ENCODE data around the gene XYLT1. TPM values are rescaled to one million over a fixed set of nuclear protein-coding genes. Genes with fewer than 3 reads are reported as not detected.

Gene XYLT1
- total RNA-seq, 1 experiment from 2014 or later = 14.5 TPM

- peaks cover 3% of the 10 kb centered on the region for H3K4me1 ChIP-seq (ENCODE audit: insufficient read depth, low read length)
- no peak for DNase-seq
- H3K23ac ChIP-seq (ENCODE audit: insufficient read length, low read depth, low read length) = no peak overlapping the region
- no peak overlapping the region for H3K56ac ChIP-seq (ENCODE audit: insufficient read length, low read depth, low read length)
- H3K18ac ChIP-seq (ENCODE audit: insufficient read length, low read depth, low read length) = no peak overlapping the region
- H3K4me2 ChIP-seq (ENCODE audit: insufficient read depth, insufficient read length, low read length) = no peak overlapping the region
- H3K4me1 Mint-ChIP-seq = peaks cover 36 to 39% of the 10 kb centered on the region in 2 experiments
- H2BK5ac ChIP-seq (ENCODE audit: insufficient read length, low read length) = no peak overlapping the region
- H3K79me1 ChIP-seq (ENCODE audit: insufficient read depth, low read depth, low read length, poor library complexity, severe bottlenecking) = no peaks in the 10 kb centered on the region
- no peaks in the 10 kb centered on the region for H3K27me3 ChIP-seq (ENCODE audit: insufficient read depth, low read length)
- H2BK20ac ChIP-seq (ENCODE audit: low read depth, low read length, poor library complexity, severe bottlenecking) = no peak overlapping the region
- H2AK5ac ChIP-seq (ENCODE audit: insufficient read length, low read length) = no peak overlapping the region
- H3K23me2 ChIP-seq (ENCODE audit: insufficient read length, low read depth, low read length, poor library complexity, severe bottlenecking) = no peaks in the 10 kb centered on the region
- no peaks in the 10 kb centered on the region for H4K20me1 ChIP-seq (ENCODE audit: control insufficient read depth, insufficient read depth, insufficient read length)
- H3K14ac ChIP-seq (ENCODE audit: insufficient read depth, low read length) = no peak overlapping the region
- H3K27me3 Mint-ChIP-seq (ENCODE audit: low read depth) = no peaks in the 10 kb centered on the region
- H2BK12ac ChIP-seq (ENCODE audit: insufficient read length, low read depth, low read length) = no peak overlapping the region
- H3K9me3 Mint-ChIP-seq = no peaks in the 10 kb centered on the region; a peak in 1 of 5 replicates
- H2AFZ ChIP-seq (ENCODE audit: low read length) = no peak overlapping the region
- H4K8ac ChIP-seq (replicated peaks; ENCODE audit: insufficient read length, low read depth, low read length) = no peak overlapping the region
- H3K4ac ChIP-seq (ENCODE audit: low read depth, low read length) = no peak overlapping the region
- H3K27ac ChIP-seq (ENCODE audit: insufficient read length, low read depth, low read length) = no peak overlapping the region
- no peak overlapping the region for H2BK120ac ChIP-seq (ENCODE audit: low read depth, low read length, poor library complexity, severe bottlenecking)
- H4K5ac ChIP-seq (ENCODE audit: insufficient read length, low read depth, low read length) = no peak overlapping the region
- no peak overlapping the region for H2BK15ac ChIP-seq (ENCODE audit: low read depth, low read length)
- H3K36me3 Mint-ChIP-seq (ENCODE audit: insufficient read depth in 1 of 3, low read depth in 3 of 3) = no peaks in the 10 kb centered on the region
- no CpG with 5 or more reads among the region's 4 CpGs for WGBS (ENCODE audit: extremely low coverage, insufficient read length, low lambda C conversion rate)
- TF ChIP-seq CTCF (conservative IDR thresholded peaks at IDR 0.05) = no peak
- no peaks in the 10 kb centered on the region for H3K79me2 ChIP-seq (ENCODE audit: insufficient read depth, low read length)
- H3K27ac Mint-ChIP-seq = peak overlapping the region in 1 of 3 experiments; percentile 2; a peak in 1 of 7 replicates
- H3T11ph ChIP-seq (ENCODE audit: low read length) = no peak overlapping the region
- H3K9me3 ChIP-seq (ENCODE audit: control insufficient read depth, low read depth, low read length) = no peaks in the 10 kb centered on the region
- no peak overlapping the region for H3K9ac ChIP-seq (ENCODE audit: extremely low read depth, insufficient read length, low read length)
- no peak overlapping the region for H3K4me3 Mint-ChIP-seq
- no peak overlapping the region for H4K91ac ChIP-seq (ENCODE audit: insufficient read length, low read depth, low read length)
These were observed 154.8 kb downstream of the XYLT1 start for GRCh38 chr16:17316005-17316404.

All from H9 (cell line).